Activated CD8-positive, alpha-beta memory T cell treated with anti-CD3 and anti-CD28 coated beads, Interleukin-2, amount 50 U/mL, for 4 hours (primary cell): ENCODE data around the gene ELOVL3.

Experiments
- DNase-seq: peaks from one replicate; pipeline ENCODE4 v3.0.0-alpha.2; 2020

Gene ELOVL3

GRCh38 chr10:102255404-102255803 lies 29.3 kb downstream of the ELOVL3 start:
- no peak for DNase-seq

GRCh38 chr10:102261196-102261595 lies 35.1 kb downstream of the ELOVL3 start:
- DNase-seq: no peak

- DNase-seq: no peak
Observed at GRCh38 chr10:102261842-102262241, 35.7 kb downstream of the ELOVL3 start.

GRCh38 chr10:102262744-102263370 lies 36.8 kb downstream of the ELOVL3 start:
- no peak for DNase-seq

- DNase-seq: no peak
Observed at GRCh38 chr10:102264371-102264770, 38.3 kb downstream of the ELOVL3 start.

GRCh38 chr10:102266670-102267069 lies 40.6 kb downstream of the ELOVL3 start:
- no peak for DNase-seq

- DNase-seq: no peak
Observed at GRCh38 chr10:102267748-102268147, 41.6 kb downstream of the ELOVL3 start.

GRCh38 chr10:102268375-102268888 lies 42.3 kb downstream of the ELOVL3 start:
- DNase-seq: no peak

- no peak for DNase-seq
Observed at GRCh38 chr10:102269017-102269416, 42.9 kb downstream of the ELOVL3 start.

GRCh38 chr10:102274062-102274461 lies 48.0 kb downstream of the ELOVL3 start:
- no peak for DNase-seq

- DNase-seq: no peak
Observed at GRCh38 chr10:102275343-102275742, 49.2 kb downstream of the ELOVL3 start.

- DNase-seq: no peak
Observed at GRCh38 chr10:102279104-102279503, 53.0 kb downstream of the ELOVL3 start.
